NCI-H2196 treated with DMSO at 0.1 percent for 48 hours (cell line): ENCODE data around the gene PLAGL2.
"Not testable (repeated sequence)": the region's sequence is repeated elsewhere in the genome, so short reads cannot be mapped to it uniquely, and the experiment has no call there.

Source experiments
- DNase-seq: peaks from one replicate; lab custom pipeline; 2025; ENCODE audit not compliant: unreplicated experiment; lab: John Stamatoyannopoulos, UW

The PLAGL2 gene

GRCh38 chr20:32205110-32205842 is 2.3 kb downstream of the PLAGL2 start:
- DNase-seq: no peak

GRCh38 chr20:32204205-32205109 is 3.1 kb downstream of the PLAGL2 start:
- no peak for DNase-seq

- DNase-seq: no peak
Measured at GRCh38 chr20:32203356-32204204, 4.0 kb downstream of the PLAGL2 start.

- DNase-seq: no peak
Measured at GRCh38 chr20:32201977-32202363, 5.6 kb downstream of the PLAGL2 start.

- no peak for DNase-seq
Measured at GRCh38 chr20:32201296-32201976, 6.1 kb downstream of the PLAGL2 start.

GRCh38 chr20:32199006-32199405 is 8.5 kb downstream of the PLAGL2 start:
- no peak for DNase-seq

- DNase-seq: not testable (repeated sequence)
Measured at GRCh38 chr20:32197136-32197535, 10.4 kb downstream of the PLAGL2 start.

- not testable (repeated sequence) for DNase-seq
Measured at GRCh38 chr20:32196613-32197012, 10.9 kb downstream of the PLAGL2 start.

- DNase-seq: no peak
Measured at GRCh38 chr20:32195581-32195980, 12.0 kb downstream of the PLAGL2 start.

GRCh38 chr20:32193996-32194395 is 13.5 kb downstream of the PLAGL2 start:
- DNase-seq: no peak

GRCh38 chr20:32193336-32193735 is 14.2 kb downstream of the PLAGL2 start:
- not testable (repeated sequence) for DNase-seq

GRCh38 chr20:32192698-32193097 is 14.8 kb downstream of the PLAGL2 start:
- DNase-seq: no peak

GRCh38 chr20:32191873-32192272 is 15.7 kb downstream of the PLAGL2 start:
- DNase-seq: no peak

GRCh38 chr20:32191422-32191821 is 16.1 kb downstream of the PLAGL2 start:
- no peak for DNase-seq

- no peak for DNase-seq
Measured at GRCh38 chr20:32190616-32191415, 16.7 kb downstream of the PLAGL2 start.

GRCh38 chr20:32189691-32190615 is 17.6 kb downstream of the PLAGL2 start:
- no peak for DNase-seq

GRCh38 chr20:32189123-32189410 is 18.5 kb downstream of the PLAGL2 start:
- DNase-seq: no peak

GRCh38 chr20:32188376-32189122 is 19.0 kb downstream of the PLAGL2 start:
- no peak for DNase-seq
